ENCODE data around the gene PPFIA4. TPM values are rescaled to one million over a fixed set of nuclear protein-coding genes. Genes with fewer than 3 reads are reported as not detected.

PPFIA4 gene
- total RNA-seq, 1 donor from 2014 or later, result 74.7 TPM

DNA sequence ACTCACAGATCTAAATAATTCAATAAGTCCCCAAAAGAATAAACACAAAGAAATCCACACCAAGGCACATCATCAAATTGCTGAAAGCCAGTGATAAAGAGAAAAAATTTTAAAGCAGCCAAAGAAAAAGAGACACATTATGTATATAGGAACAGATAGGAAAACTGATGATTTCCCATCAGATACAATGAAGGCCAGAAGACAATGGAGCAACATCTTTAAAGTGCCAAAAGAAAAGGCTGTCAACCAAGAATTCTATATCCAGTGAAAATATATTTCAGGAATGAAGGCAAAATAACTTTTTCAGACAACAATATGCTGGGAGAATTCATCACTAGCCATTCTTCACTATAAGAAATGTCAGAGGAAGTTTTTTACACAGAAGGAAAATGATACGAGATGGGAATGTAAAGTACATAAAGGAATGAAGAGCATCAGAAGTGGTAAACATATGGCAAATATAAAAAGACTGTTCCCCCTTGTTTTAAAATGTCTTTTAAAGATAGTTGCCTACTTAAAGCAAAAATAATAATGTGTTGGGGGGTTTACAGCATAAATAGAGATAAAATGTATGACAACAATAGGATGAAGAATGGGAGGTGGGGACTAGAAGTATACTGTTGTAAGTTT lies 68.9 kb downstream of the PPFIA4 start:
- Mint-ChIP-seq H3K27ac (ENCODE audit: unreplicated experiment) (no peak overlapping the region), H3K9me3 (ENCODE audit: unreplicated experiment) (peaks cover 13% of the 10 kb centered on the region), H3K27me3 (ENCODE audit: unreplicated experiment) (peaks cover 5% of the 10 kb centered on the region), H3K4me1 (ENCODE audit: low read depth, unreplicated experiment) (peaks cover 8% of the 10 kb centered on the region), H3K36me3 (ENCODE audit: unreplicated experiment) (peaks cover 30% of the 10 kb centered on the region), H3K4me3 (ENCODE audit: unreplicated experiment) (no peak overlapping the region)
- TF ChIP-seq, protein P1, sequence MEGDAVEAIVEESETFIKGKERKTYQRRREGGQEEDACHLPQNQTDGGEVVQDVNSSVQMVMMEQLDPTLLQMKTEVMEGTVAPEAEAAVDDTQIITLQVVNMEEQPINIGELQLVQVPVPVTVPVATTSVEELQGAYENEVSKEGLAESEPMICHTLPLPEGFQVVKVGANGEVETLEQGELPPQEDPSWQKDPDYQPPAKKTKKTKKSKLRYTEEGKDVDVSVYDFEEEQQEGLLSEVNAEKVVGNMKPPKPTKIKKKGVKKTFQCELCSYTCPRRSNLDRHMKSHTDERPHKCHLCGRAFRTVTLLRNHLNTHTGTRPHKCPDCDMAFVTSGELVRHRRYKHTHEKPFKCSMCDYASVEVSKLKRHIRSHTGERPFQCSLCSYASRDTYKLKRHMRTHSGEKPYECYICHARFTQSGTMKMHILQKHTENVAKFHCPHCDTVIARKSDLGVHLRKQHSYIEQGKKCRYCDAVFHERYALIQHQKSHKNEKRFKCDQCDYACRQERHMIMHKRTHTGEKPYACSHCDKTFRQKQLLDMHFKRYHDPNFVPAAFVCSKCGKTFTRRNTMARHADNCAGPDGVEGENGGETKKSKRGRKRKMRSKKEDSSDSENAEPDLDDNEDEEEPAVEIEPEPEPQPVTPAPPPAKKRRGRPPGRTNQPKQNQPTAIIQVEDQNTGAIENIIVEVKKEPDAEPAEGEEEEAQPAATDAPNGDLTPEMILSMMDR (IDR thresholded peaks at IDR 0.05; ENCODE audit: partially characterized antibody, unreplicated experiment), result no peak
- no peak for DNase-seq

DNA sequence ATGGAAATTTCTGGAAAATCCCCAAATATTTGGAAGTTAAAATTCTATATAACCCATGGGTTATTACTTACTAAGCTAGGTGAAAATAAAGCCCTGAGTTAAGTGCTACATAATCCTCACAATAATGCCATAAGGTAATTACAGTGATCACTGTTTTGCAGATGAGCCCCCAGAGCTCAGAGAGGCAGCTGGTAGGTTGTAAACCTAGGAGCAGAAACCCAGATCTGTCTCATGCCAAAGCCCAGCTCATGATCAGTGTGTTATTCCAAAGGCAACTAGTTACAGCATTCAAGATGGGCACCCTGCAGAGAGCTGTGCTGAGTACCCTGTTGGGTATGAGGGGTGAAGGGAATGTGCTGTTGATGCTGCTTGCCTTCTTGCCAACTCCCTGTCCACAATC lies 70.3 kb downstream of the PPFIA4 start:
- H3K27me3 Mint-ChIP-seq (ENCODE audit: unreplicated experiment), result peaks cover 5% of the 10 kb centered on the region
- DNase-seq, result no peak
- peaks cover 30% of the 10 kb centered on the region for H3K36me3 Mint-ChIP-seq (ENCODE audit: unreplicated experiment)
- H3K27ac Mint-ChIP-seq (ENCODE audit: unreplicated experiment), result no peak overlapping the region
- TF ChIP-seq, protein P1 (IDR thresholded peaks at IDR 0.05; ENCODE audit: partially characterized antibody, unreplicated experiment), result no peak
- H3K4me3 Mint-ChIP-seq (ENCODE audit: unreplicated experiment), result no peak overlapping the region
- H3K9me3 Mint-ChIP-seq (ENCODE audit: unreplicated experiment), result peaks cover 12% of the 10 kb centered on the region
- H3K4me1 Mint-ChIP-seq (ENCODE audit: low read depth, unreplicated experiment), result peaks cover 5% of the 10 kb centered on the region

DNA sequence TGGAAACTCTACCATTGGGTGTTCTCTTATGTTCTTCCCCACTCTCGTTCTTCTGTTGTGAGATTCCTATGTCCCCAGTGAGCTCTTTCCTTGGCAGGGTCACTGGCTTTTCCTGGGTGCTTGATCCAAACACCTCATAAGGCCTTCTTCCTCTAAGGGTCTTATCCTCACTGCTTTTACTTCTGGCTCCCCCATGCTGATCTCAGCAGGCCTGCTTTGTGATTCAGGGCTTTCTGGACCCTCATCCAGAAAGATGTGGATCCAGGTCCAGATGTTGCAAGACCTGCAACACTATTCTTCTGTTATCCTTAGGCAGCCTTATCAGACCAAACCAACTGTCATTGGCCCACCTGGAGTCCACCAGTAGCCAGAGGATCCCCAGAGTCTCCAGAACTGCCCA lies 70.7 kb downstream of the PPFIA4 start:
- H3K36me3 Mint-ChIP-seq (ENCODE audit: unreplicated experiment), result peaks cover 30% of the 10 kb centered on the region
- no peak for DNase-seq
- H3K27ac Mint-ChIP-seq (ENCODE audit: unreplicated experiment), result no peak overlapping the region
- H3K4me3 Mint-ChIP-seq (ENCODE audit: unreplicated experiment), result no peak overlapping the region
- H3K27me3 Mint-ChIP-seq (ENCODE audit: unreplicated experiment), result peaks cover 5% of the 10 kb centered on the region
- peaks cover 5% of the 10 kb centered on the region for H3K4me1 Mint-ChIP-seq (ENCODE audit: low read depth, unreplicated experiment)
- peaks cover 12% of the 10 kb centered on the region for H3K9me3 Mint-ChIP-seq (ENCODE audit: unreplicated experiment)
- TF ChIP-seq, protein P1 (IDR thresholded peaks at IDR 0.05; ENCODE audit: partially characterized antibody, unreplicated experiment), result no peak

DNA sequence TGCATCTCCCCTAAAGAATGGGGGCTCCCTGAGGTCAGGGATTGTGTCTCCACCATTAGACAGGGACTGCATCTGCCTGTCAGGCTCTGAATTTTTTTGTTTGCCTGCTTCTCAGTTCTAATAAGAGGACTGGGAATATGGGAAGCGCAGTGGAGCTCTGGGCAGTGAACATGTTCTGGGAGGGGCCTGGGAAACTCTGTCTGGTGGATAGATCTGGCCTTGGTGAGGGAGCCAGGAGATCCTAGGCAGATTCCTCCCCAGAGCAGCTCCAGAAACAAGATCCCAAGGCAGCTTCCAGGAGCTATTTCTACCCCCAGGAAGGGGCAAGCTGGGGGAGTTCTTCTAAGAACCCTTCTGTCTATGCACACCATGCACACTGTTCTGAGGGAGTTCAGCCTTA lies 72.2 kb downstream of the PPFIA4 start:
- Mint-ChIP-seq H3K27me3 (ENCODE audit: unreplicated experiment) (peaks cover 7% of the 10 kb centered on the region), H3K27ac (ENCODE audit: unreplicated experiment) (no peak overlapping the region), H3K4me3 (ENCODE audit: unreplicated experiment) (no peak overlapping the region), H3K4me1 (ENCODE audit: low read depth, unreplicated experiment) (peaks cover 16% of the 10 kb centered on the region), H3K9me3 (ENCODE audit: unreplicated experiment) (peaks cover 8% of the 10 kb centered on the region), H3K36me3 (ENCODE audit: unreplicated experiment) (peaks cover 21% of the 10 kb centered on the region)
- DNase-seq, result no peak
- TF ChIP-seq, protein P1 (IDR thresholded peaks at IDR 0.05; ENCODE audit: partially characterized antibody, unreplicated experiment), result no peak

DNA sequence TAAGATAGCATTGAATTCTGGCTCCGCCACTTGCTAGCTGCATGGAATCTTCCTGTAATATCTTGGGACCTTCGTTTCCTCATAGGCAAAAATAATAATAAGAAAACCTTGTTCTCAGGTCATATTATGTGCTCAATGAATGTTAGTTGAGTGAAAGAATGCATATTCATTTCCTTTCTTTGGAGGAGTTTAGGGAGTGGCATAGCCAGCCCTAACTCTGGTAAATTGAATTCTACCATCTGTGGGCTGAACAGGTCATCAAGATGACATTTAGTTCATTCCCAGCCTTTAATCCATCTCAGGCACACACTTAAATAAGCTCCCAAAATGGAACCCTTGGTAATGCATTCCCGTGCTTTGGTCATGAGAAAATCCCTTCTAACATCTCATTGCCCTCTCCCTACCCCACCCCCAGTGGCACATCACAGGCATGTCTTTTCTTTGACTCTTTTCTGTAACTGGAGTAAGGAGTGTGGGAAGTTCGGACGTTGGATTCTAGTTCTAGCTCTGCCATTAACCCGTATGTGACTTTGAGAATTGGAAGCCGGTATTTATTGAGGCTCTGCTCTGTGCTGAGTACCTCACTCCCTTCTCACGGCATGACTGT lies 72.7 kb downstream of the PPFIA4 start:
- TF ChIP-seq, protein P1 (IDR thresholded peaks at IDR 0.05; ENCODE audit: partially characterized antibody, unreplicated experiment), result no peak
- DNase-seq, result no peak
- no peak overlapping the region for H3K4me3 Mint-ChIP-seq (ENCODE audit: unreplicated experiment)

More for the DNA sequence above, 72.7 kb downstream of the PPFIA4 start:
- Mint-ChIP-seq H3K36me3 (ENCODE audit: unreplicated experiment) (peaks cover 21% of the 10 kb centered on the region), H3K27ac (ENCODE audit: unreplicated experiment) (no peak overlapping the region), H3K4me1 (ENCODE audit: low read depth, unreplicated experiment) (peaks cover 20% of the 10 kb centered on the region), H3K9me3 (ENCODE audit: unreplicated experiment) (peaks cover 8% of the 10 kb centered on the region), H3K27me3 (ENCODE audit: unreplicated experiment) (peaks cover 7% of the 10 kb centered on the region)

Data from glutamatergic neuron (in vitro differentiated cells).